ENCODE measurements around the gene STON1. TPM values are rescaled to one million over a fixed set of nuclear protein-coding genes. Genes with fewer than 3 reads are reported as not detected.
A peak's percentile ranks its signal among the peaks of the same experiment; 100 is the strongest.
"Not testable (repeated sequence)": the region's sequence is repeated elsewhere in the genome, so short reads cannot be mapped to it uniquely, and the experiment has no call there.

STON1 gene
- total RNA-seq, 1 donor from 2014 or later, result 0.88 TPM

DNA sequence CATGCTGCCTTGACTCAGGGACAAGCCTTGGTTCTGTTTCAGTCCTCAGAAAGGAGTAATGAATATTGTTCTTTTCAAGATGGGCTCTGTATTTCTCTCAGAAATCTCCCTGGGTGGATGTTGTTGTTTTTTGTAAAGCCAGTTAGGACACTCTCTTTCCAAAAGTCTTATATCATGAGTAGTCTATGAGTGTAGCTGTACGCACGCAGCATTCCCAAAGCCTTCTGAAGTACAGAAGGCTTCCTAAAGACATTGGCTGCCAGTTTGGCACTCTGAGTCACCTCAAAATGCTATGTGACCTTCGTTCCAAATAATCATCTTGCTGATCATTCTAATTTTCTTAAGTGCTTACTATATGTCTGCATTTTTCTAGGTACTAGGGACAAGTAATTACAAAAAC, 71.0 kb downstream of the STON1 start:
- no peak for DNase-seq (ENCODE audit: low read depth)
- no peak overlapping the region for H3K4me3 ChIP-seq (ENCODE audit: low read depth, low read length)
- TF ChIP-seq CTCF (IDR thresholded peaks at IDR 0.05; ENCODE audit: insufficient read depth, low read length, poor library complexity, severe bottlenecking), result no peak
- no peaks in the 10 kb centered on the region for H3K27me3 ChIP-seq (ENCODE audit: control insufficient read depth, insufficient read depth, low read length)
- no peaks in the 10 kb centered on the region for H3K36me3 ChIP-seq (ENCODE audit: control insufficient read depth, insufficient read depth, low read length)

DNA sequence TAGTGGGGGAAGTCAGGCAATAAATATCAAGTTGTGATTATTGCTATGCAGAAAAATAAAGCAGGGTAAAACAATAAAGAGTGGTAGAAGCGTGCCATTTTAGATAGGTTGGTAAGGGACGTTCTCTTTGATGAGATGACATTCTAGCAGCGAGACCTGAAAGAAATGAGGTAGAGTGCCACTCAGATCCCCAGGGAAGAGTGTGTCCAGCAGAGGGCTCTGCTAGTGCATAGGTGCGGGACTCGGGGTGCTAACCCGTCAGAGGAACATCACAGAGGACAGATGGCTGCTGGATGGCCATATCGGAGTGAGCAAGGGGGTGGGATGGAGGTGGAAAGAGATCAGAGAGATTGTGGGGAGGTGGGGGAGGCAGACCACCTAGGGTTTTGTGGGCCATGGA, 71.4 kb downstream of the STON1 start:
- Histone ChIP-seq H3K36me3 (ENCODE audit: control insufficient read depth, insufficient read depth, low read length) (no peaks in the 10 kb centered on the region), H3K27me3 (ENCODE audit: control insufficient read depth, insufficient read depth, low read length) (no peaks in the 10 kb centered on the region), H3K4me3 (ENCODE audit: low read depth, low read length) (no peak overlapping the region)
- TF ChIP-seq CTCF (IDR thresholded peaks at IDR 0.05; ENCODE audit: insufficient read depth, low read length, poor library complexity, severe bottlenecking), result peak; percentile 62
- no peak for DNase-seq (ENCODE audit: low read depth)

DNA sequence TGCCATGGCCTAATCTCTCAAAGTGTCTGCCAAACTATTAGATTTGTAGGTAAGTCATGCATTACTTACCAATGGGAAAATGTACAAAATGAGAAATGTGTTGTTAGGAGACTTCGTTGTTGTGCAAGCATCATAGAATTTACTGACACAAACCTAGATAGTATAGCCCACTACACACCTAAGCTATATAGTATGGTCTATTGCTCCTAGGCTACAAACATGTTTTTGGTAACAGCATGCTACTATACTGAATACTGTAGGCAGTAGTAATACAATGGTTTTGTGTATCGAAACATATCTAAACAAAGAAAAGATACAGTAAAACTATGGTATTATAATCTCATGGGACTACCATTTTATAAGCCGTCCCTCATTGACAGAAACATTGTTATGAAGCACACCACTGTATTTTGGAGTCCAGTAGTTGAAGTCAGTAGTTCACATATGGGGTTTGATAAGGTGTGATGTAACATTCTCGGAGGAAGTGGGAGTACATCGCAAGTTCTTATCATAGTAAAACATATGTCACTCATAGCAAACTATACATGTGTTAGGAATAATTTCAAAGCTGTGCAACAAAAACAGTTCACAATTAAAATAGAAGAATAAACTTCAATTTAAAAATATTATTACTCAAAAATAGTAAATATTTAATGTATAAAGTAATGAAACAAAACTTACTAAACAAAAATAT, 75.7 kb downstream of the STON1 start:
- DNase-seq (ENCODE audit: low read depth), result no peak
- Histone ChIP-seq H3K27me3 (ENCODE audit: control insufficient read depth, insufficient read depth, low read length) (no peaks in the 10 kb centered on the region), H3K4me3 (ENCODE audit: low read depth, low read length) (no peak overlapping the region), H3K36me3 (ENCODE audit: control insufficient read depth, insufficient read depth, low read length) (no peaks in the 10 kb centered on the region)
- TF ChIP-seq CTCF (IDR thresholded peaks at IDR 0.05; ENCODE audit: insufficient read depth, low read length, poor library complexity, severe bottlenecking), result no peak

- no peak for TF ChIP-seq CTCF (IDR thresholded peaks at IDR 0.05; ENCODE audit: insufficient read depth, low read length, poor library complexity, severe bottlenecking)
- no peaks in the 10 kb centered on the region for H3K27me3 ChIP-seq (ENCODE audit: control insufficient read depth, insufficient read depth, low read length)
- no peak overlapping the region for H3K4me3 ChIP-seq (ENCODE audit: low read depth, low read length)
- no peak for DNase-seq (ENCODE audit: low read depth)
- H3K36me3 ChIP-seq (ENCODE audit: control insufficient read depth, insufficient read depth, low read length), result no peaks in the 10 kb centered on the region
Observed at GRCh38 chr2:48607307-48608014, 77.5 kb downstream of the STON1 start.

DNA sequence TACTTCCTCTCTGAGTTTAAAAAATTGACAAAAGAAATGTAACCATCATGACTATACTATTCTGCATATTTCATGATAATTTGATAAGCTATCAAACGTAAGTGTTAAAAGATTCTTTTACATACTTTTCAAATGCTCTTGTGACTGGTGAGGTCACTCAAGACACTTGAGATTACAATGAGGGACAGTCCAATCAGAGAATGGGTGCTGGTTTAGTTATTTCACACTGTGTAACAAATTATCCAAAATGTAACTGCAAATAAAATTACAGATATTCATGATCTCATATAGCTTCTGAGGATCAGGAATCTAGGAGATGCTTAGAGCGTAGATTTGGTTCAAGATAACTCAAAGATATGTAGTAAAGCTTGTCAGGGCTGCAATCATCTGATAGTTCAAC, 83.3 kb downstream of the STON1 start:
- TF ChIP-seq CTCF (IDR thresholded peaks at IDR 0.05; ENCODE audit: insufficient read depth, low read length, poor library complexity, severe bottlenecking), result no peak
- DNase-seq (ENCODE audit: low read depth), result no peak
- Histone ChIP-seq H3K27me3 (ENCODE audit: control insufficient read depth, insufficient read depth, low read length) (no peaks in the 10 kb centered on the region), H3K36me3 (ENCODE audit: control insufficient read depth, insufficient read depth, low read length) (no peaks in the 10 kb centered on the region), H3K4me3 (ENCODE audit: low read depth, low read length) (no peak overlapping the region)

- DNase-seq (ENCODE audit: low read depth); H3K36me3 ChIP-seq (ENCODE audit: control insufficient read depth, insufficient read depth, low read length); H3K4me3 ChIP-seq (ENCODE audit: low read depth, low read length); H3K27me3 ChIP-seq (ENCODE audit: control insufficient read depth, insufficient read depth, low read length): not testable (repeated sequence)
Observed at GRCh38 chr2:48614581-48614980, 84.6 kb downstream of the STON1 start.
